Endodermal cell (in vitro differentiated cells): ENCODE data around the gene MYEF2. TPM values are rescaled to one million over a fixed set of nuclear protein-coding genes. Genes with fewer than 3 reads are reported as not detected.
A peak's percentile ranks its signal among the peaks of the same experiment; 100 is the strongest.

Source experiments
- DNase-seq: peaks from one replicate; pipeline ENCODE4 v3.0.0-alpha.2; 2017
- H3K27ac ChIP-seq: 2 replicates; pipeline ENCODE4 v1.5.1; 2013; ENCODE audit warnings: mild to moderate bottlenecking, low read depth, low read length, moderate library complexity
- H3K27me3 ChIP-seq: 2 replicates; pipeline ENCODE4 v1.6.1; 2013; ENCODE audit warnings: mild to moderate bottlenecking, low read length, moderate library complexity; ENCODE audit not compliant: insufficient read depth, control insufficient read depth, poor library complexity, severe bottlenecking
- H3K36me3 ChIP-seq: 2 replicates; pipeline ENCODE4 v1.7.0; 2013; ENCODE audit warnings: mild to moderate bottlenecking, low read length, moderate library complexity; ENCODE audit not compliant: control insufficient read depth, insufficient read depth
- H3K4me1 ChIP-seq: one replicate; pipeline ENCODE4 v1.7.0; 2013; ENCODE audit warnings: low read length; ENCODE audit not compliant: control insufficient read depth, insufficient read depth
- H3K4me3 ChIP-seq: 2 replicates; pipeline ENCODE4 v1.5.1; 2013; ENCODE audit warnings: mild to moderate bottlenecking, low read length, moderate library complexity
- H3K9ac ChIP-seq: 2 replicates; pipeline ENCODE4 v1.6.1; 2013; ENCODE audit warnings: mild to moderate bottlenecking, low read length, moderate library complexity; ENCODE audit not compliant: poor library complexity, severe bottlenecking; ENCODE audit errors: extremely low read depth
- H3K9me3 ChIP-seq: 2 replicates; pipeline ENCODE4 v1.6.1; 2013; ENCODE audit warnings: mild to moderate bottlenecking, low read length, moderate library complexity; ENCODE audit not compliant: control insufficient read depth
- H3K27ac Mint-ChIP-seq: 2 replicates; pipeline ENCODE4 v1.8.0; 2020; ENCODE audit warnings: mixed read lengths
- H3K27me3 Mint-ChIP-seq: 2 replicates; pipeline ENCODE4 v1.8.0; 2021; ENCODE audit warnings: mild to moderate bottlenecking, mixed read lengths; ENCODE audit not compliant: insufficient read depth
- H3K36me3 Mint-ChIP-seq: 2 replicates; pipeline ENCODE4 v1.8.0; 2020; ENCODE audit warnings: low read depth, mixed read lengths
- H3K4me1 Mint-ChIP-seq: 2 replicates; pipeline ENCODE4 v1.8.0; 2020; ENCODE audit warnings: mixed read lengths
- H3K4me3 Mint-ChIP-seq: 2 replicates; pipeline ENCODE4 v1.8.0; 2020; ENCODE audit warnings: mild to moderate bottlenecking, moderate library complexity, mixed read lengths
- H3K9me3 Mint-ChIP-seq: 2 replicates; pipeline ENCODE4 v1.8.0; 2020; ENCODE audit warnings: mild to moderate bottlenecking, mixed read lengths
- CTCF ChIP-seq: fragments of 200-600 bp; sonication (generic); conservative IDR thresholded peaks from 2 replicates; pipeline ENCODE4 v1.5.0; 2021; ENCODE audit warnings: antibody characterized with exemption, mild to moderate bottlenecking
- WGBS, 2 experiments: methylation state at CpG; one replicate each; pipeline versions ENCODE4 v1.1.5 to v1.1.7; 2013; ENCODE audit warnings: missing lambda C conversion rate in 2 of 2, mixed read lengths in 1 of 2; ENCODE audit not compliant: insufficient coverage in 1 of 2, insufficient read length in 1 of 2; 5-methylcytosine and 5-hydroxymethylcytosine counted together
- total RNA-seq, 2 donors: library from RNA; stranded (reverse); fragmentation: NEBNext Ultra II Directional in 1 of 2; extraction: Animal tissue kit (Norgen Biotek cat#: 25700) in 1 of 2; gene quantifications; 2 replicates in 1 of 2; 3 replicates in 1 of 2; pipeline ENCODE4 v1.2.1, GENCODE V29; 2021

Gene MYEF2
- total RNA-seq, 2 donors from 2014 or later = 58.2 to 91.2 TPM

GRCh38 chr15:48178648-48178931 is 495 bp upstream of the MYEF2 start:
- peak overlapping the region; percentile 97 for H3K27ac ChIP-seq
- Mint-ChIP-seq H3K4me1 (peaks cover 3% of the 10 kb centered on the region), H3K27me3 (peaks cover 3% of the 10 kb centered on the region), H3K36me3 (peaks cover 6% of the 10 kb centered on the region), H3K4me3 (peak overlapping the region; percentile 73), H3K27ac (no peak overlapping the region), H3K9me3 (no peaks in the 10 kb centered on the region)
- H3K36me3 ChIP-seq = no peaks in the 10 kb centered on the region
- WGBS, 2 experiments = 70% methylated on average over 1 of the region's 1 CpG; no CpG with 5 or more reads in 1 of the 2 experiments
- no peak for TF ChIP-seq CTCF
- H3K4me1 ChIP-seq = peaks cover 3% of the 10 kb centered on the region
- DNase-seq = no peak
- no peaks in the 10 kb centered on the region for H3K27me3 ChIP-seq
- peak overlapping the region; percentile 76 for H3K9ac ChIP-seq
- H3K9me3 ChIP-seq = no peaks in the 10 kb centered on the region
- peak overlapping the region; percentile 84 for H3K4me3 ChIP-seq

- Histone ChIP-seq H3K27ac (peak overlapping the region; percentile 97), H3K9me3 (no peaks in the 10 kb centered on the region), H3K4me3 (peak overlapping the region; percentile 84), H3K4me1 (peaks cover 3% of the 10 kb centered on the region), H3K27me3 (no peaks in the 10 kb centered on the region), H3K9ac (peak overlapping the region; percentile 76), H3K36me3 (no peaks in the 10 kb centered on the region)
- TF ChIP-seq CTCF = no peak
- 2 to 8% methylated on average over 7 to 10 of the region's 10 CpGs for WGBS, 2 experiments
- Mint-ChIP-seq H3K4me1 (peaks cover 3% of the 10 kb centered on the region), H3K36me3 (peaks cover 6% of the 10 kb centered on the region), H3K9me3 (peaks cover 3% of the 10 kb centered on the region), H3K27me3 (peaks cover 3% of the 10 kb centered on the region), H3K27ac (peak overlapping the region; percentile 87), H3K4me3 (peak overlapping the region; percentile 73)
- DNase-seq = no peak
Measured at GRCh38 chr15:48177383-48177765, 721 bp downstream of the MYEF2 start.

- no peak for TF ChIP-seq CTCF
- peaks cover 3% of the 10 kb centered on the region for H3K4me1 ChIP-seq
- H3K27ac ChIP-seq = peak overlapping the region; percentile 97
- H3K4me3 ChIP-seq = peak overlapping the region; percentile 84
- peaks cover 3% of the 10 kb centered on the region for H3K27me3 Mint-ChIP-seq
- H3K27ac Mint-ChIP-seq = no peak overlapping the region
- no peak for DNase-seq
- peak overlapping the region; percentile 76 for H3K9ac ChIP-seq
- peaks cover 3% of the 10 kb centered on the region for H3K4me1 Mint-ChIP-seq
- H3K27me3 ChIP-seq = no peaks in the 10 kb centered on the region
- no peaks in the 10 kb centered on the region for H3K9me3 ChIP-seq
- 17 to 63% methylated on average over 1 to 2 of the region's 2 CpGs for WGBS, 2 experiments
- H3K36me3 ChIP-seq = no peaks in the 10 kb centered on the region
- H3K36me3 Mint-ChIP-seq = peaks cover 6% of the 10 kb centered on the region
- peak overlapping the region; percentile 73 for H3K4me3 Mint-ChIP-seq
- H3K9me3 Mint-ChIP-seq = peaks cover 8% of the 10 kb centered on the region
Measured at GRCh38 chr15:48176957-48177356, 1.1 kb downstream of the MYEF2 start.
